K562 (cell line): ENCODE results near the gene RSF1. TPM values are rescaled to one million over a fixed set of nuclear protein-coding genes. Genes with fewer than 3 reads are reported as not detected.

ENCODE experiments used
- BDP1 ChIP-seq: IDR thresholded peaks from 3 replicates; pipeline ENCODE4 v1.6.1; 2011; ENCODE audit not compliant: insufficient read length, insufficient read depth
- CBX1 ChIP-seq: sonication (generic); IDR thresholded peaks from 2 replicates; pipeline ENCODE4 v1.6.1; 2016; ENCODE audit warnings: antibody characterized with exemption, low read depth, mild to moderate bottlenecking
- CBX3 ChIP-seq, 2 experiments: IDR thresholded peaks; 1 replicate in 1 of 2; 2 replicates in 1 of 2; pipeline ENCODE4 v1.6.1; 2012; ENCODE audit warnings: inconsistent platforms in 2 of 2, low read length in 2 of 2, borderline replicate concordance in 1 of 2, control low read depth in 1 of 2
- CHD1 ChIP-seq: fragments of 200-600 bp; sonication (generic); IDR thresholded peaks from one replicate; pipeline ENCODE4 v1.6.1; 2012; ENCODE audit warnings: mild to moderate bottlenecking, moderate library complexity, low read length, inconsistent platforms
- CSDE1 ChIP-seq, 2 experiments: fragments of 450-650 bp; IDR thresholded peaks; 2 replicates each; pipeline ENCODE4 v1.6.1; 2016; ENCODE audit warnings: mild to moderate bottlenecking in 1 of 2
- EWSR1 ChIP-seq: fragments of 450-650 bp; IDR thresholded peaks from 2 replicates; pipeline ENCODE4 v1.6.1; 2018; ENCODE audit warnings: borderline replicate concordance, mild to moderate bottlenecking, low read depth, moderate library complexity; ENCODE audit not compliant: partially characterized antibody
- HIVEP1 ChIP-seq: fragments of 250-450 bp; sonication (Bioruptor Pico); IDR thresholded peaks from 2 replicates; pipeline ENCODE4 v1.4.0; 2020; ENCODE audit warnings: mild to moderate bottlenecking
- MITF ChIP-seq: IDR thresholded peaks from 2 replicates; pipeline ENCODE4 v1.6.1; 2014; ENCODE audit warnings: antibody characterized with exemption
- MXD1 ChIP-seq: fragments of 250-450 bp; sonication (Bioruptor Pico); IDR thresholded peaks from 2 replicates; pipeline ENCODE4 v1.8.0; 2021; ENCODE audit warnings: borderline replicate concordance, mild to moderate bottlenecking, moderate library complexity; ENCODE audit not compliant: poor library complexity, severe bottlenecking
- NFXL1 ChIP-seq: fragments of 450-650 bp; formaldehyde crosslinking; IDR thresholded peaks from 2 replicates; pipeline ENCODE4 v1.4.0; 2021; ENCODE audit warnings: mild to moderate bottlenecking
- NR2F6 ChIP-seq: fragments of 450-650 bp; formaldehyde crosslinking; IDR thresholded peaks from 2 replicates; pipeline ENCODE4 v1.4.0; 2020; ENCODE audit warnings: mild to moderate bottlenecking
- NR3C1 ChIP-seq: sonication (generic); formaldehyde crosslinking; IDR thresholded peaks from 2 replicates; pipeline ENCODE4 v1.8.1; 2022; ENCODE audit warnings: missing genetic modification reagents
- POLR2B ChIP-seq: fragments of 450-650 bp; IDR thresholded peaks from 2 replicates; pipeline ENCODE4 v1.6.1; 2018; ENCODE audit warnings: low read depth; ENCODE audit not compliant: partially characterized antibody
- SIN3B ChIP-seq: fragments of 450-650 bp; IDR thresholded peaks from 2 replicates; pipeline ENCODE4 v1.6.1; 2017; ENCODE audit warnings: low read depth, mild to moderate bottlenecking, moderate library complexity
- SPI1 ChIP-seq: IDR thresholded peaks from 2 replicates; pipeline ENCODE4 v1.6.1; 2011; ENCODE audit warnings: low read depth, low read length, control low read depth, borderline replicate concordance
- STAT5A ChIP-seq: IDR thresholded peaks from 2 replicates; pipeline ENCODE4 v1.6.1; 2012; ENCODE audit warnings: low read length, inconsistent platforms, borderline replicate concordance
- TRIM28 ChIP-seq: fragments of 450-650 bp; IDR thresholded peaks from 2 replicates; pipeline ENCODE4 v1.6.1; 2017
- XRCC3 ChIP-seq: fragments of 450-650 bp; IDR thresholded peaks from 2 replicates; pipeline ENCODE4 v1.6.1; 2017; ENCODE audit warnings: mild to moderate bottlenecking, moderate library complexity
- ZNF324 ChIP-seq: fragments of 250-450 bp; sonication (Bioruptor Pico); IDR thresholded peaks from 2 replicates; pipeline ENCODE4 v1.4.0; 2020; ENCODE audit warnings: mild to moderate bottlenecking
- ZNF561 ChIP-seq: fragments of 450-650 bp; formaldehyde crosslinking; conservative IDR thresholded peaks from 2 replicates; pipeline ENCODE4 v1.4.0; 2020; ENCODE audit warnings: mild to moderate bottlenecking, moderate library complexity
- ZNF586 ChIP-seq: fragments of 450-650 bp; formaldehyde crosslinking; conservative IDR thresholded peaks from 2 replicates; pipeline ENCODE4 v1.4.0; 2020; ENCODE audit warnings: mild to moderate bottlenecking, moderate library complexity
- polyA plus RNA-seq, 8 experiments: library from polyadenylated mRNA; depleted of rRNA in 4 of 8; stranded (reverse) in 5 of 8; unstranded in 3 of 8; fragments of >200 nt; fragmentation: Nextera tagmentation in 2 of 8; fragmentation: Illumina TruSeq in 1 of 8; extraction: Ambion mirVana in 2 of 8; extraction: Trizol in 1 of 8; gene quantifications; 2 replicates each; pipeline versions ENCODE4 v1.2.1 to v1.2.3, GENCODE V29; 2011 to 2014; ENCODE audit warnings: inconsistent platforms in 1 of 8, missing spikeins in 1 of 8
- total RNA-seq, 7 experiments: library from RNA; depleted of rRNA in 6 of 7; stranded (reverse); fragments of >200 nt in 6 of 7; fragmentation: Illumina TruSeq in 2 of 7; extraction: Trizol in 2 of 7; gene quantifications; 2 replicates each; pipeline versions ENCODE4 v1.2.1 to v1.2.3, GENCODE V29; 2011 to 2021; ENCODE audit warnings: low replicate concordance in 1 of 7
- TF ChIP-seq, protein P1 (sequence below): fragments of 450-650 bp; formaldehyde crosslinking; IDR thresholded peaks from 2 replicates; pipeline ENCODE4 v1.4.0; 2020; ENCODE audit warnings: mild to moderate bottlenecking, moderate library complexity
- TF ChIP-seq, protein P2 (sequence below): fragments of 450-650 bp; IDR thresholded peaks from 2 replicates; pipeline ENCODE4 v1.6.1; 2018; ENCODE audit warnings: mild to moderate bottlenecking, low read depth; ENCODE audit not compliant: partially characterized antibody
- TF ChIP-seq, protein P3 (sequence below), 2 experiments: IDR thresholded peaks; 2 replicates each; pipeline ENCODE4 v1.6.1; 2012; ENCODE audit warnings: improper control_type of control experiment in 2 of 2, low read depth in 2 of 2, low read length in 2 of 2, borderline replicate concordance in 1 of 2

RSF1 gene
- total and polyA plus RNA-seq, 9 of the 15 experiments (the other 6 are each of a cell fraction or from before 2014, with no cell fraction given), result 9.7 to 63.6 (median 42.8) TPM

DNA sequence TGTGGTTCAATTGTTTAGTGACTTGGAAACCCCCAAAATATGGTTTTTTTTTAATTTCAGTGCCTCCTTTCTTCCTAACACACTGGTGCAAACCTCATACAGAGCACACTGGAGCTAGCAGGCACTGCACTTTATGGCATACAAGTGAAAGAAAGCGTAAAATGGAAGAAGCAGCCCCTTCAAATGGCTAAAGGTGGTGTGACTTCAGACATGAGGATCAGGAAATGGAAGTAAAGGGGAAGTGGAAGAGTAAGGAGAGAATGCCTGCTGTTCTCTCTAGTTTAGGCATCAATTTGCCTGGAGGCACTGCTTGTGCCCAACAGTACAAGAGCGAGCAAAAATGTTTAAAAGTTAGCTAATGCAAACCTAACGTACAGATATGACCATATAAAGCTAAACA, 5.7 kb downstream of the RSF1 start (continued):
- TF ChIP-seq ZNF561 (CRISPR knock-in tag) (no peak), TRIM28 (peak; percentile 98), ZNF324 (CRISPR knock-in tag) (no peak), MXD1 (CRISPR knock-in tag) (no peak), NR2F6 (no peak), HIVEP1 (CRISPR knock-in tag) (no peak), CBX3 (IDR thresholded peaks at IDR 0.05; ENCODE audit: borderline replicate concordance in 1 of 2, low read length in 2 of 2) (peak in 1 of 2 experiments; percentile 99; a peak in 2 of 3 replicates), NR3C1 (CRISPR knock-in tag) (no peak), POLR2B (no peak), CBX1 (peak; percentile 73; the same call in 1 of the 2 replicates), CSDE1 (IDR thresholded peaks at IDR 0.05) (no peak), STAT5A (no peak), ZNF586 (CRISPR knock-in tag) (no peak), XRCC3 (0 out of 2 replicates have a peak, but pooled peaks have one; percentile 56), SIN3B (no peak), SPI1 (peak; percentile 75), NFXL1 (CRISPR knock-in tag) (no peak), MITF (no peak), BDP1 (no peak), EWSR1 (no peak), CHD1 (no peak)
- TF ChIP-seq, protein P1, sequence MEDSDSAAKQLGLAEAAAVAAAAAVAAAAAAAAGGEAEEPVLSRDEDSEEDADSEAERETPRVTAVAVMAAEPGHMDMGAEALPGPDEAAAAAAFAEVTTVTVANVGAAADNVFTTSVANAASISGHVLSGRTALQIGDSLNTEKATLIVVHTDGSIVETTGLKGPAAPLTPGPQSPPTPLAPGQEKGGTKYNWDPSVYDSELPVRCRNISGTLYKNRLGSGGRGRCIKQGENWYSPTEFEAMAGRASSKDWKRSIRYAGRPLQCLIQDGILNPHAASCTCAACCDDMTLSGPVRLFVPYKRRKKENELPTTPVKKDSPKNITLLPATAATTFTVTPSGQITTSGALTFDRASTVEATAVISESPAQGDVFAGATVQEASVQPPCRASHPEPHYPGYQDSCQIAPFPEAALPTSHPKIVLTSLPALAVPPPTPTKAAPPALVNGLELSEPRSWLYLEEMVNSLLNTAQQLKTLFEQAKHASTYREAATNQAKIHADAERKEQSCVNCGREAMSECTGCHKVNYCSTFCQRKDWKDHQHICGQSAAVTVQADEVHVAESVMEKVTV (CRISPR knock-in tag), result no peak
- TF ChIP-seq, protein P2, sequence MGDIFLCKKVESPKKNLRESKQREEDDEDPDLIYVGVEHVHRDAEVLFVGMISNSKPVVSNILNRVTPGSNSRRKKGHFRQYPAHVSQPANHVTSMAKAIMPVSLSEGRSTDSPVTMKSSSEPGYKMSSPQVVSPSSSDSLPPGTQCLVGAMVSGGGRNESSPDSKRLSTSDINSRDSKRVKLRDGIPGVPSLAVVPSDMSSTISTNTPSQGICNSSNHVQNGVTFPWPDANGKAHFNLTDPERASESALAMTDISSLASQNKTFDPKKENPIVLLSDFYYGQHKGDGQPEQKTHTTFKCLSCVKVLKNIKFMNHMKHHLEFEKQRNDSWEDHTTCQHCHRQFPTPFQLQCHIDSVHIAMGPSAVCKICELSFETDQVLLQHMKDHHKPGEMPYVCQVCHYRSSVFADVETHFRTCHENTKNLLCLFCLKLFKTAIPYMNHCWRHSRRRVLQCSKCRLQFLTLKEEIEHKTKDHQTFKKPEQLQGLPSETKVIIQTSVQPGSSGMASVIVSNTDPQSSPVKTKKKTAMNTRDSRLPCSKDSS, result peak; percentile 47
- TF ChIP-seq, protein P3, sequence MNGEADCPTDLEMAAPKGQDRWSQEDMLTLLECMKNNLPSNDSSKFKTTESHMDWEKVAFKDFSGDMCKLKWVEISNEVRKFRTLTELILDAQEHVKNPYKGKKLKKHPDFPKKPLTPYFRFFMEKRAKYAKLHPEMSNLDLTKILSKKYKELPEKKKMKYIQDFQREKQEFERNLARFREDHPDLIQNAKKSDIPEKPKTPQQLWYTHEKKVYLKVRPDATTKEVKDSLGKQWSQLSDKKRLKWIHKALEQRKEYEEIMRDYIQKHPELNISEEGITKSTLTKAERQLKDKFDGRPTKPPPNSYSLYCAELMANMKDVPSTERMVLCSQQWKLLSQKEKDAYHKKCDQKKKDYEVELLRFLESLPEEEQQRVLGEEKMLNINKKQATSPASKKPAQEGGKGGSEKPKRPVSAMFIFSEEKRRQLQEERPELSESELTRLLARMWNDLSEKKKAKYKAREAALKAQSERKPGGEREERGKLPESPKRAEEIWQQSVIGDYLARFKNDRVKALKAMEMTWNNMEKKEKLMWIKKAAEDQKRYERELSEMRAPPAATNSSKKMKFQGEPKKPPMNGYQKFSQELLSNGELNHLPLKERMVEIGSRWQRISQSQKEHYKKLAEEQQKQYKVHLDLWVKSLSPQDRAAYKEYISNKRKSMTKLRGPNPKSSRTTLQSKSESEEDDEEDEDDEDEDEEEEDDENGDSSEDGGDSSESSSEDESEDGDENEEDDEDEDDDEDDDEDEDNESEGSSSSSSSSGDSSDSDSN (IDR thresholded peaks at IDR 0.05; ENCODE audit: borderline replicate concordance in 1 of 2, low read depth in 2 of 2, low read length in 2 of 2), result no peak
